HEK293T (cell line): ENCODE measurements around the gene DEPP1.

Source experiments
- ELF4 ChIP-seq: fragments of 450-650 bp; IDR thresholded peaks from 2 replicates; pipeline ENCODE4 v1.6.1; 2017; ENCODE audit warnings: antibody characterized with exemption
- FOXK2 ChIP-seq: fragments of 450-650 bp; IDR thresholded peaks from 2 replicates; pipeline ENCODE4 v1.6.1; 2016; ENCODE audit warnings: mild to moderate bottlenecking
- LEF1 ChIP-seq: fragments of 450-650 bp; IDR thresholded peaks from 2 replicates; pipeline ENCODE4 v1.6.1; 2017; ENCODE audit warnings: mild to moderate bottlenecking, borderline replicate concordance
- SP1 ChIP-seq: fragments of 450-650 bp; IDR thresholded peaks from 2 replicates; pipeline ENCODE4 v1.6.1; 2017
- TF ChIP-seq, protein P1 (sequence below): fragments of 450-650 bp; IDR thresholded peaks from 2 replicates; pipeline ENCODE4 v1.6.1; 2016

- TF ChIP-seq ELF4 (no peak), LEF1 (no peak), SP1 (no peak), FOXK2 (no peak)
- TF ChIP-seq, protein P1, sequence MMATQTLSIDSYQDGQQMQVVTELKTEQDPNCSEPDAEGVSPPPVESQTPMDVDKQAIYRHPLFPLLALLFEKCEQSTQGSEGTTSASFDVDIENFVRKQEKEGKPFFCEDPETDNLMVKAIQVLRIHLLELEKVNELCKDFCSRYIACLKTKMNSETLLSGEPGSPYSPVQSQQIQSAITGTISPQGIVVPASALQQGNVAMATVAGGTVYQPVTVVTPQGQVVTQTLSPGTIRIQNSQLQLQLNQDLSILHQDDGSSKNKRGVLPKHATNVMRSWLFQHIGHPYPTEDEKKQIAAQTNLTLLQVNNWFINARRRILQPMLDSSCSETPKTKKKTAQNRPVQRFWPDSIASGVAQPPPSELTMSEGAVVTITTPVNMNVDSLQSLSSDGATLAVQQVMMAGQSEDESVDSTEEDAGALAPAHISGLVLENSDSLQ = no peak
Observed at GRCh38 chr10:44946205-44946604, 32.4 kb downstream of the DEPP1 start.
